Smooth muscle cell (in vitro differentiated cells): ENCODE data around the gene PI3. TPM values are rescaled to one million over a fixed set of nuclear protein-coding genes. Genes with fewer than 3 reads are reported as not detected.

Source experiments
- DNase-seq: peaks from one replicate; lab custom pipeline; 2025; ENCODE audit not compliant: unreplicated experiment; lab: John Stamatoyannopoulos, UW
- H2AFZ ChIP-seq: fragments of 200-600 bp; sonication (generic); 2 replicates; pipeline ENCODE4 v1.6.0; 2016; ENCODE audit warnings: antibody characterized with exemption, low read depth, mild to moderate bottlenecking
- H3F3A ChIP-seq: fragments of 200-600 bp; sonication (generic); 2 replicates; pipeline ENCODE4 v1.6.0; 2017; ENCODE audit warnings: antibody characterized with exemption, low read depth
- H3K27ac ChIP-seq: fragments of 200-600 bp; sonication (generic); 2 replicates; pipeline ENCODE4 v1.5.1; 2016; ENCODE audit warnings: low read depth, mild to moderate bottlenecking
- H3K27me3 ChIP-seq: fragments of 200-600 bp; sonication (generic); 2 replicates; pipeline ENCODE4 v1.6.1; 2016; ENCODE audit warnings: low read depth, mild to moderate bottlenecking
- H3K36me3 ChIP-seq: fragments of 200-600 bp; sonication (generic); 2 replicates; pipeline ENCODE4 v1.5.1; 2016; ENCODE audit warnings: low read depth
- H3K4me1 ChIP-seq: fragments of 200-600 bp; sonication (generic); 2 replicates; pipeline ENCODE4 v1.5.1; 2016; ENCODE audit warnings: low read depth
- H3K4me2 ChIP-seq: fragments of 200-600 bp; sonication (generic); 2 replicates; pipeline ENCODE4 v1.6.0; 2016; ENCODE audit warnings: mild to moderate bottlenecking
- H3K4me3 ChIP-seq: fragments of 200-600 bp; sonication (generic); 2 replicates; pipeline ENCODE4 v1.5.1; 2016; ENCODE audit warnings: mild to moderate bottlenecking
- H3K79me2 ChIP-seq: fragments of 200-600 bp; sonication (generic); 2 replicates; pipeline ENCODE4 v1.6.0; 2016; ENCODE audit warnings: low read depth, mild to moderate bottlenecking
- H3K9ac ChIP-seq: fragments of 200-600 bp; sonication (generic); 2 replicates; pipeline ENCODE4 v1.6.0; 2016; ENCODE audit warnings: low read depth
- H3K9me3 ChIP-seq: fragments of 200-600 bp; sonication (generic); replicated peaks from 2 replicates; pipeline ENCODE4 v1.5.1; 2016; ENCODE audit warnings: low read depth
- H4K20me1 ChIP-seq: fragments of 200-600 bp; sonication (generic); 2 replicates; pipeline ENCODE4 v1.6.0; 2016; ENCODE audit warnings: low read depth
- WGBS: methylation state at CpG from one replicate; pipeline ENCODE4 v1.1.7; 2016; ENCODE audit warnings: low lambda C conversion rate; 5-methylcytosine and 5-hydroxymethylcytosine counted together
- polyA plus RNA-seq: library from polyadenylated mRNA; unstranded; fragments of >200 nt; fragmentation: Nextera tagmentation; extraction: Ambion mirVana; gene quantifications from 2 replicates; pipeline ENCODE4 v1.2.1, GENCODE V29; 2016
- total RNA-seq: library from RNA; depleted of rRNA; stranded (reverse); fragments of >200 nt; gene quantifications from 2 replicates; pipeline ENCODE4 v1.2.3, GENCODE V29; 2014
- TF ChIP-seq, protein P1 (sequence below): fragments of 200-600 bp; sonication (generic); IDR thresholded peaks from 2 replicates; pipeline ENCODE4 v1.5.1; 2017; ENCODE audit warnings: borderline replicate concordance, mild to moderate bottlenecking, antibody characterized with exemption; ENCODE audit not compliant: insufficient read depth, poor library complexity, severe bottlenecking

PI3 gene
- total and polyA plus RNA-seq, 2 experiments from 2014 or later: not detected

DNA sequence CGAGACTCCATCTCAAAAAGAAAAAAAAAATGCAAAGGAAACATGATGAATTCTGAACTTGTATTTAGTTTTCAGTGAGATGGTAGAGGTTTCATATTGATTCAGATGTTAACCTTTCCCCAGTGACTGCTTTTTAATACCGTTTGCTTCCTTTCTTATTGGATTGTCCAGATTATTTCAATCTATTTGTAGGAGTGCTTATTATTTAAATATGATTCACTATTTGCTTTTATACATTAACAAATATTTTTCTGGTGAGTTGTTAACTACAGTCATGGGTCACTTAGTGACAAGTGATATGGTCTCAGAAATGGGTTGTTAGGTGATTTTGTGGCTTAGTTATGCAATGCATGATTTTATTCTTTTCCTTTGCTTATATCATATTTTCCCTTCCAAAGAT lies 8.4 kb downstream of the PI3 start:
- Histone ChIP-seq H3K9ac (no peak overlapping the region), H3K4me3 (no peak overlapping the region), H3K27me3 (no peaks in the 10 kb centered on the region), H3K9me3 (no peaks in the 10 kb centered on the region), H2AFZ (no peak overlapping the region), H4K20me1 (no peaks in the 10 kb centered on the region), H3K79me2 (no peaks in the 10 kb centered on the region), H3K27ac (no peak overlapping the region), H3K4me1 (no peaks in the 10 kb centered on the region), H3F3A (no peaks in the 10 kb centered on the region), H3K36me3 (no peaks in the 10 kb centered on the region), H3K4me2 (no peak overlapping the region)
- 93% methylated on average over 2 of the region's 2 CpGs for WGBS
- no peak for DNase-seq
- TF ChIP-seq, protein P1, sequence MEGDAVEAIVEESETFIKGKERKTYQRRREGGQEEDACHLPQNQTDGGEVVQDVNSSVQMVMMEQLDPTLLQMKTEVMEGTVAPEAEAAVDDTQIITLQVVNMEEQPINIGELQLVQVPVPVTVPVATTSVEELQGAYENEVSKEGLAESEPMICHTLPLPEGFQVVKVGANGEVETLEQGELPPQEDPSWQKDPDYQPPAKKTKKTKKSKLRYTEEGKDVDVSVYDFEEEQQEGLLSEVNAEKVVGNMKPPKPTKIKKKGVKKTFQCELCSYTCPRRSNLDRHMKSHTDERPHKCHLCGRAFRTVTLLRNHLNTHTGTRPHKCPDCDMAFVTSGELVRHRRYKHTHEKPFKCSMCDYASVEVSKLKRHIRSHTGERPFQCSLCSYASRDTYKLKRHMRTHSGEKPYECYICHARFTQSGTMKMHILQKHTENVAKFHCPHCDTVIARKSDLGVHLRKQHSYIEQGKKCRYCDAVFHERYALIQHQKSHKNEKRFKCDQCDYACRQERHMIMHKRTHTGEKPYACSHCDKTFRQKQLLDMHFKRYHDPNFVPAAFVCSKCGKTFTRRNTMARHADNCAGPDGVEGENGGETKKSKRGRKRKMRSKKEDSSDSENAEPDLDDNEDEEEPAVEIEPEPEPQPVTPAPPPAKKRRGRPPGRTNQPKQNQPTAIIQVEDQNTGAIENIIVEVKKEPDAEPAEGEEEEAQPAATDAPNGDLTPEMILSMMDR: no peak

DNA sequence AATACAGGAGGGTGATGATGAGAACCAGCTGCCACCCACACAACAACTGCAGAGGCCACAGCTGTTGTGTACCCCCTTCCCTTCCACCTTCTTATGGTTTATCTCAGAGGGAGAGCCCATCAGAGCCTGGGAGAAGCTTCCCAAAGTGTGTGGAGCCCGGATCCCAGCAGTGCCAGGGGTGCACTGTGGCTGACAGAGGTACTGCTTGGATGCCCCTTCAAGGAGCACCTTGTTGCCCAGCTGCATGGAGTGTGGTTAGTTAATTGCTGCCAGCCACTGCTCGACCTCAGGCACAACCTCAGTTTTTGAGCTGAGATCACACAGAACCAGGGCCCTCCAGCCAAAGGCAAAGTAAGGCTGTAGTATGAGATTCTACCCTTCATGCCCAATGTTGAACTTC lies 13.0 kb downstream of the PI3 start:
- WGBS: 72% methylated on average over 2 of the region's 2 CpGs
- no peak for DNase-seq

DNA sequence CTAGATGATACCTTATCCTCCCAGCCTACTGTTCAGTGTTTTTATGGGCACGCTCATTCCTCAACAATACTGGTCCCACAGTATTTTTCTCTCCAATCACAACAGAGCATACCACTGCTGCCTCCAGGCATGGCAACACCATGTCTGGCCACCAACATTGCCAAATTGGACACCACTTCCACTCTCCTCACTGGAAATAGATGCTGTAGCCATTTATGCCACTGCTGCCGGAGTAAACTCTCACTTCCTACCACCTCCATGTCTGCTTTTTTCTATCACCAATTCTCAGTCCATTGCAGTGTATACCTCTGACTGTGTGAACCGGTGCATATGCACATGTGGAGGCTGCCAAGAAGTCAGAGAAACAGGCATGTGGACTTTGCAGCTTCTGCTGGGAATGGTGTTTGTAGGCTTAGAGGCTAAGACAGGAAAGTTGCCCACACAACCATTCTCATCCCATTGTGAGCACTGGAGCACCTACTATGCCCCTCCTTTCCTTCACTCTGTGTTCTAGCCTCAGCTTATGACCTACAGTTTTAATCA lies 14.4 kb downstream of the PI3 start:
- no peaks in the 10 kb centered on the region for H3K79me2 ChIP-seq
- H3K4me1 ChIP-seq: no peaks in the 10 kb centered on the region
- no peak overlapping the region for H3K4me3 ChIP-seq
- no peaks in the 10 kb centered on the region for H4K20me1 ChIP-seq
- H3K27me3 ChIP-seq: peaks cover 4% of the 10 kb centered on the region
- H2AFZ ChIP-seq: no peak overlapping the region
- no peak overlapping the region for H3K9ac ChIP-seq
- 94% methylated on average over 3 of the region's 3 CpGs for WGBS
- DNase-seq: no peak
- H3K4me2 ChIP-seq: no peak overlapping the region
- no peak overlapping the region for H3K27ac ChIP-seq
- TF ChIP-seq, protein P1: no peak
- H3K36me3 ChIP-seq: no peaks in the 10 kb centered on the region
- no peaks in the 10 kb centered on the region for H3F3A ChIP-seq
- no peaks in the 10 kb centered on the region for H3K9me3 ChIP-seq

More for the DNA sequence above, 13.0 kb downstream of the PI3 start:
- TF ChIP-seq, protein P1: no peak
- Histone ChIP-seq H3K4me1 (no peaks in the 10 kb centered on the region), H3K9ac (no peak overlapping the region), H3F3A (no peaks in the 10 kb centered on the region), H4K20me1 (no peaks in the 10 kb centered on the region), H3K27me3 (peaks cover 4% of the 10 kb centered on the region), H3K4me3 (no peak overlapping the region), H3K9me3 (no peaks in the 10 kb centered on the region), H2AFZ (no peak overlapping the region), H3K36me3 (no peaks in the 10 kb centered on the region), H3K79me2 (no peaks in the 10 kb centered on the region), H3K27ac (no peak overlapping the region), H3K4me2 (no peak overlapping the region)

DNA sequence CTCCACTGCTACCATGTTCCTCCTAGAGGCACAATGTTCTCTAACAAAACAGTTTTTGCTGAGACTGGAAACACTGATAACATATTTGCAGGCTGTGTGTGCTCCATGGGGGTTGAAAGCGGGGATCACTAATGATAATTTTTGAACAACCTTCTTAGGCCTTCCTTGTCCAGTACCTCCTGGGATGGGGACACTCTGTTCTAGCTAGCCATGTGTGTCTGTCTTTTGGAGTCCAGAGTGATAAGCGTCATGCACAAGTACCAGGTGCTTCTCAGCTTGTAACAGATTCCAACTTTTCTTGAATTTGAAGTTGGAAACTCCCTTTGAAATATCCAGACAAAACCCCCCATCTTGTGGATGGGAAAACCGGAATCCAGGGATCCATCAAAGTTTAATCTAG lies 15.2 kb downstream of the PI3 start:
- Histone ChIP-seq H3K36me3 (no peaks in the 10 kb centered on the region), H3K4me2 (no peak overlapping the region), H3K27me3 (peaks cover 4% of the 10 kb centered on the region), H3K4me1 (no peaks in the 10 kb centered on the region), H3K9ac (no peak overlapping the region), H3K79me2 (no peaks in the 10 kb centered on the region), H3F3A (no peaks in the 10 kb centered on the region), H3K27ac (no peak overlapping the region), H2AFZ (no peak overlapping the region), H4K20me1 (no peaks in the 10 kb centered on the region), H3K4me3 (no peak overlapping the region), H3K9me3 (no peaks in the 10 kb centered on the region)
- WGBS: 81% methylated on average over 3 of the region's 3 CpGs
- TF ChIP-seq, protein P1: no peak
- DNase-seq: no peak
